HG03025 (cell line): ENCODE data around the gene EREG.
A peak's percentile ranks its signal among the peaks of the same experiment; 100 is the strongest.
"Not testable (repeated sequence)": the region's sequence is repeated elsewhere in the genome, so short reads cannot be mapped to it uniquely, and the experiment has no call there.

Experiments used
- ATAC-seq: cut with Tn5 transposase; IDR thresholded peaks from one replicate; pipeline ENCODE4 v1.9.1; 2021; ENCODE audit warnings: mild to moderate bottlenecking, moderate library complexity; ENCODE audit not compliant: unreplicated experiment, low FRiP score

The EREG gene

GRCh38 chr4:74340421-74340820 lies 24.5 kb upstream of the EREG start:
- not testable (repeated sequence) for ATAC-seq

- no peak for ATAC-seq
Observed at GRCh38 chr4:74344031-74344430, 20.9 kb upstream of the EREG start.

GRCh38 chr4:74353858-74354257 lies 11.1 kb upstream of the EREG start:
- ATAC-seq = no peak

- no peak for ATAC-seq
Observed at GRCh38 chr4:74357965-74358364, 7.0 kb upstream of the EREG start.

- ATAC-seq = no peak
Observed at GRCh38 chr4:74361671-74362070, 3.3 kb upstream of the EREG start.

- no peak for ATAC-seq
Observed at GRCh38 chr4:74362347-74362746, 2.6 kb upstream of the EREG start.

GRCh38 chr4:74364256-74364651 lies 691 bp upstream of the EREG start:
- no peak for ATAC-seq

GRCh38 chr4:74365761-74366160 lies 816 bp downstream of the EREG start:
- ATAC-seq = no peak

GRCh38 chr4:74366367-74366911 lies 1.5 kb downstream of the EREG start:
- ATAC-seq = peak; percentile 57

GRCh38 chr4:74367656-74368290 lies 2.8 kb downstream of the EREG start:
- no peak for ATAC-seq

- ATAC-seq = no peak
Observed at GRCh38 chr4:74368596-74368995, 3.7 kb downstream of the EREG start.

- ATAC-seq = no peak
Observed at GRCh38 chr4:74369855-74370254, 4.9 kb downstream of the EREG start.

- peak; percentile 84 for ATAC-seq
Observed at GRCh38 chr4:74370912-74371311, 6.0 kb downstream of the EREG start.

GRCh38 chr4:74374128-74374527 lies 9.2 kb downstream of the EREG start:
- ATAC-seq = no peak

GRCh38 chr4:74374561-74375327 lies 9.8 kb downstream of the EREG start:
- no peak for ATAC-seq

- ATAC-seq = no peak
Observed at GRCh38 chr4:74375824-74376426, 11.0 kb downstream of the EREG start.

- ATAC-seq = no peak
Observed at GRCh38 chr4:74376888-74377483, 12.0 kb downstream of the EREG start.

- ATAC-seq = no peak
Observed at GRCh38 chr4:74377714-74378113, 12.8 kb downstream of the EREG start.

GRCh38 chr4:74378573-74378972 lies 13.6 kb downstream of the EREG start:
- no peak for ATAC-seq

- no peak for ATAC-seq
Observed at GRCh38 chr4:74379912-74380311, 15.0 kb downstream of the EREG start.

- ATAC-seq = no peak
Observed at GRCh38 chr4:74385386-74385785, 20.4 kb downstream of the EREG start.
